SJSA1 (cell line): Measurements from ENCODE around the gene PGM5. TPM values are rescaled to one million over a fixed set of nuclear protein-coding genes. Genes with fewer than 3 reads are reported as not detected.

Experiments
- DNase-seq, 2 experiments: peaks; one replicate each; pipeline ENCODE4 v3.0.0-alpha.2; 2015 to 2020; ENCODE audit warnings: low spot score in 2 of 2, low read depth in 1 of 2
- H3K27ac ChIP-seq: fragments of 250-450 bp; sonication (Bioruptor Pico); 2 replicates; pipeline ENCODE4 v1.5.1; 2020; ENCODE audit warnings: mild to moderate bottlenecking, moderate library complexity
- H3K27me3 ChIP-seq: fragments of 250-450 bp; sonication (Bioruptor Pico); replicated peaks from 2 replicates; pipeline ENCODE4 v1.5.1; 2020; ENCODE audit warnings: mild to moderate bottlenecking, moderate library complexity
- H3K36me3 ChIP-seq: fragments of 250-450 bp; sonication (Bioruptor Pico); 2 replicates; pipeline ENCODE4 v1.5.1; 2020; ENCODE audit warnings: mild to moderate bottlenecking
- H3K4me1 ChIP-seq: fragments of 250-450 bp; sonication (Bioruptor Pico); replicated peaks from 2 replicates; pipeline ENCODE4 v1.6.1; 2021; ENCODE audit warnings: mild to moderate bottlenecking
- H3K4me3 ChIP-seq: fragments of 250-450 bp; sonication (Bioruptor Pico); 2 replicates; pipeline ENCODE4 v1.5.1; 2020; ENCODE audit warnings: mild to moderate bottlenecking
- H3K9me3 ChIP-seq: fragments of 250-450 bp; sonication (Bioruptor Pico); replicated peaks from 2 replicates; pipeline ENCODE4 v1.5.1; 2020; ENCODE audit warnings: mild to moderate bottlenecking
- total RNA-seq: library from RNA; depleted of rRNA; stranded (reverse); fragments of >200 nt; shearing (Covaris generic); gene quantifications from 2 replicates; pipeline ENCODE4 v1.2.3, GENCODE V29; 2014

PGM5 gene
- total RNA-seq, 1 experiment from 2014 or later = 0.03 TPM

- Histone ChIP-seq H3K27me3 (no peaks in the 10 kb centered on the region), H3K9me3 (no peaks in the 10 kb centered on the region), H3K4me1 (no peaks in the 10 kb centered on the region), H3K27ac (no peak overlapping the region), H3K36me3 (no peaks in the 10 kb centered on the region), H3K4me3 (no peak overlapping the region)
- no peak for DNase-seq
These were observed 180.6 kb downstream of the PGM5 start for GRCh38 chr9:68536876-68537615.

GRCh38 chr9:68537616-68537880 is 181.1 kb downstream of the PGM5 start:
- no peak for DNase-seq
- Histone ChIP-seq H3K4me1 (no peaks in the 10 kb centered on the region), H3K9me3 (no peaks in the 10 kb centered on the region), H3K4me3 (no peak overlapping the region), H3K27me3 (no peaks in the 10 kb centered on the region), H3K27ac (no peak overlapping the region), H3K36me3 (no peaks in the 10 kb centered on the region)

GRCh38 chr9:68538200-68538599 is 181.8 kb downstream of the PGM5 start:
- H3K27ac ChIP-seq = no peak overlapping the region
- no peak for DNase-seq

GRCh38 chr9:68540712-68541535 is 184.5 kb downstream of the PGM5 start, which contains the start of gene TMEM252:
Gene TMEM252 (minus strand): TSS chr9:68540883. CDS start chr9:68540814, 69 bp downstream.
- H3K4me3 ChIP-seq = no peak within 1 kb of the TSS
- no peak within 1 kb of the TSS for H3K27ac ChIP-seq
- no peaks in the 10 kb centered on the region for H3K36me3 ChIP-seq
- no peaks in the 10 kb centered on the region for H3K4me1 ChIP-seq
- no peaks in the 10 kb centered on the region for H3K27me3 ChIP-seq
- H3K9me3 ChIP-seq = no peaks in the 10 kb centered on the region
- DNase-seq = no peak

More at GRCh38 chr9:68538200-68538599, 181.8 kb downstream of the PGM5 start:
- Histone ChIP-seq H3K4me3 (no peak overlapping the region), H3K4me1 (no peaks in the 10 kb centered on the region), H3K36me3 (no peaks in the 10 kb centered on the region), H3K27me3 (no peaks in the 10 kb centered on the region), H3K9me3 (no peaks in the 10 kb centered on the region)

- no peaks in the 10 kb centered on the region for H3K27me3 ChIP-seq
- H3K36me3 ChIP-seq = no peaks in the 10 kb centered on the region
- H3K4me1 ChIP-seq = no peaks in the 10 kb centered on the region
- no peak overlapping the region for H3K27ac ChIP-seq
- no peak for DNase-seq
- no peaks in the 10 kb centered on the region for H3K9me3 ChIP-seq
- no peak overlapping the region for H3K4me3 ChIP-seq
These were observed 185.2 kb downstream of the PGM5 start for GRCh38 chr9:68541568-68541967.

GRCh38 chr9:68545033-68545705 is 188.8 kb downstream of the PGM5 start:
- H3K36me3 ChIP-seq = no peaks in the 10 kb centered on the region
- no peak overlapping the region for H3K27ac ChIP-seq
- no peaks in the 10 kb centered on the region for H3K4me1 ChIP-seq
- no peak for DNase-seq
- H3K4me3 ChIP-seq = no peak overlapping the region
- H3K9me3 ChIP-seq = no peaks in the 10 kb centered on the region
- no peaks in the 10 kb centered on the region; the same call in 1 of the 2 replicates for H3K27me3 ChIP-seq

- H3K4me1 ChIP-seq = no peaks in the 10 kb centered on the region
- H3K27me3 ChIP-seq = no peaks in the 10 kb centered on the region; the same call in 1 of the 2 replicates
- no peaks in the 10 kb centered on the region for H3K36me3 ChIP-seq
- no peaks in the 10 kb centered on the region for H3K9me3 ChIP-seq
- H3K27ac ChIP-seq = no peak overlapping the region
- DNase-seq = no peak
- no peak overlapping the region for H3K4me3 ChIP-seq
These were observed 190.4 kb downstream of the PGM5 start for GRCh38 chr9:68546596-68547390.

- Histone ChIP-seq H3K4me3 (no peak overlapping the region), H3K4me1 (peaks cover under 1% of the 10 kb centered on the region; the same call in 1 of the 2 replicates), H3K36me3 (no peaks in the 10 kb centered on the region), H3K9me3 (no peaks in the 10 kb centered on the region), H3K27ac (no peak overlapping the region), H3K27me3 (no peaks in the 10 kb centered on the region; the same call in 1 of the 2 replicates)
- DNase-seq = no peak
These were observed 191.0 kb downstream of the PGM5 start for GRCh38 chr9:68547417-68547816.

- no peak overlapping the region for H3K27ac ChIP-seq
- DNase-seq = no peak
These were observed 191.8 kb downstream of the PGM5 start for GRCh38 chr9:68548241-68548640.

GRCh38 chr9:68551191-68551590 is 194.8 kb downstream of the PGM5 start:
- DNase-seq = no peak
- no peaks in the 10 kb centered on the region for H3K9me3 ChIP-seq
- H3K4me1 ChIP-seq = peaks cover 4% of the 10 kb centered on the region; the same call in 1 of the 2 replicates
- no peaks in the 10 kb centered on the region; the same call in 1 of the 2 replicates for H3K27me3 ChIP-seq
- H3K4me3 ChIP-seq = no peak overlapping the region
- no peak overlapping the region for H3K27ac ChIP-seq
- H3K36me3 ChIP-seq = no peaks in the 10 kb centered on the region

More at GRCh38 chr9:68548241-68548640, 191.8 kb downstream of the PGM5 start:
- Histone ChIP-seq H3K27me3 (no peaks in the 10 kb centered on the region; the same call in 1 of the 2 replicates), H3K4me1 (peaks cover 4% of the 10 kb centered on the region; the same call in 1 of the 2 replicates), H3K9me3 (no peaks in the 10 kb centered on the region), H3K4me3 (no peak overlapping the region), H3K36me3 (no peaks in the 10 kb centered on the region)

GRCh38 chr9:68552700-68553476 is 196.5 kb downstream of the PGM5 start:
- Histone ChIP-seq H3K27ac (no peak overlapping the region), H3K9me3 (no peaks in the 10 kb centered on the region), H3K36me3 (no peaks in the 10 kb centered on the region), H3K4me1 (peaks cover 4% of the 10 kb centered on the region; the same call in 1 of the 2 replicates), H3K27me3 (no peaks in the 10 kb centered on the region; the same call in 1 of the 2 replicates), H3K4me3 (no peak overlapping the region)
- no peak for DNase-seq

- Histone ChIP-seq H3K27ac (no peak overlapping the region), H3K4me3 (no peak overlapping the region), H3K4me1 (peaks cover 4% of the 10 kb centered on the region; the same call in 1 of the 2 replicates), H3K9me3 (no peaks in the 10 kb centered on the region), H3K27me3 (no peaks in the 10 kb centered on the region), H3K36me3 (no peaks in the 10 kb centered on the region)
- DNase-seq = no peak
These were observed 199.2 kb downstream of the PGM5 start for GRCh38 chr9:68555437-68556150.
